ENCODE results near the gene ZNF879.

DNA sequence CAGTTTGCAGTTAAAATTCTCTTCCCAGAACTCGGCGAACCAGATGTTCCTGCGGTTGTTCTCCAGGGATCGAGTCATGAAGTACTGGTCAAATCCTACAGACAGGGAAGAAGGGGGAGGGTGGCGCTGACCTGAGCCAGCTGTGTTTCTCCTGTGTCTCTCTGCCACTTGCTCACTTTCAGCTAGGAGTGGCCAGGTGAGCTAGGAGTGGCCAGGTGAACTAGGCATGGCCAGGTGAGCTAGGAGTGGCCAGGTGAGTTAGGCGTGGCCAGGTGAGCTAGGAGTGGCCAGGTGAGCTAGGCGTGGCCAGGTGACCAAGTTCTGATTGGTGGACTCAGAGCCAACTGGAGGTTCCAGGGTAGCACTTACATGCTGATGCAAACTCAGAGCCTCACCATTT, 34.3 kb upstream of the ZNF879 start:
- TF ChIP-seq, protein P1, sequence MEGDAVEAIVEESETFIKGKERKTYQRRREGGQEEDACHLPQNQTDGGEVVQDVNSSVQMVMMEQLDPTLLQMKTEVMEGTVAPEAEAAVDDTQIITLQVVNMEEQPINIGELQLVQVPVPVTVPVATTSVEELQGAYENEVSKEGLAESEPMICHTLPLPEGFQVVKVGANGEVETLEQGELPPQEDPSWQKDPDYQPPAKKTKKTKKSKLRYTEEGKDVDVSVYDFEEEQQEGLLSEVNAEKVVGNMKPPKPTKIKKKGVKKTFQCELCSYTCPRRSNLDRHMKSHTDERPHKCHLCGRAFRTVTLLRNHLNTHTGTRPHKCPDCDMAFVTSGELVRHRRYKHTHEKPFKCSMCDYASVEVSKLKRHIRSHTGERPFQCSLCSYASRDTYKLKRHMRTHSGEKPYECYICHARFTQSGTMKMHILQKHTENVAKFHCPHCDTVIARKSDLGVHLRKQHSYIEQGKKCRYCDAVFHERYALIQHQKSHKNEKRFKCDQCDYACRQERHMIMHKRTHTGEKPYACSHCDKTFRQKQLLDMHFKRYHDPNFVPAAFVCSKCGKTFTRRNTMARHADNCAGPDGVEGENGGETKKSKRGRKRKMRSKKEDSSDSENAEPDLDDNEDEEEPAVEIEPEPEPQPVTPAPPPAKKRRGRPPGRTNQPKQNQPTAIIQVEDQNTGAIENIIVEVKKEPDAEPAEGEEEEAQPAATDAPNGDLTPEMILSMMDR (conservative IDR thresholded peaks at IDR 0.05; ENCODE audit: low read depth, low read length) = no peak
- no peak for TF ChIP-seq EZH2 (IDR thresholded peaks at IDR 0.05; ENCODE audit: borderline replicate concordance, low read depth, low read length, poor library complexity, severe bottlenecking)

All from A673 (cell line).